ENCODE measurements around the gene TRPM2.
"Not testable (repeated sequence)": the region's sequence is repeated elsewhere in the genome, so short reads cannot be mapped to it uniquely, and the experiment has no call there.

TRPM2 gene

GRCh38 chr21:44375281-44375651 is 21.8 kb downstream of the TRPM2 start:
- DNase-seq (ENCODE audit: low spot score): no peak

DNA sequence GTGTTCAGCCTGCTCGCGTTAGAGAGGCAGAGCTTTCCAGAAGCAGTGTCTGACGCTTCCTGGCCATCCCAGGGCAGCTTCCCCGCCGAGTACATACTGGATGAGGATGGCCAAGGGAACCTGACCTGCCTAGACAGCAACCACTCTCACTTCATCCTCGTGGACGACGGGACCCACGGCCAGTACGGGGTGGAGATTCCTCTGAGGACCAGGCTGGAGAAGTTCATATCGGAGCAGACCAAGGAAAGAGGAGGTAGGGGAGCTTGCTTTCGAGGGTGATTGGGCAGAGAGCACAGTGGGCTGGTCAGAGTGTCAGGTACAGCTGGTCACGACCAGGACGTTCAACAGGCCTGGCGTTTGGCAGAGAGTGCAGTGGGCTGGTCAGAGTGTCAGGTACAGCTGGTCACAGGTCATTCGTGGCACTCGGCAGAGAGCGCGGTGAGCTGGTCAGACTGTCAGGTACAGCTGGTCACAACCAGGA is 22.4 kb downstream of the TRPM2 start:
- no peak for DNase-seq (ENCODE audit: low spot score)

GRCh38 chr21:44376606-44377005 is 23.2 kb downstream of the TRPM2 start:
- DNase-seq (ENCODE audit: low spot score): no peak

DNA sequence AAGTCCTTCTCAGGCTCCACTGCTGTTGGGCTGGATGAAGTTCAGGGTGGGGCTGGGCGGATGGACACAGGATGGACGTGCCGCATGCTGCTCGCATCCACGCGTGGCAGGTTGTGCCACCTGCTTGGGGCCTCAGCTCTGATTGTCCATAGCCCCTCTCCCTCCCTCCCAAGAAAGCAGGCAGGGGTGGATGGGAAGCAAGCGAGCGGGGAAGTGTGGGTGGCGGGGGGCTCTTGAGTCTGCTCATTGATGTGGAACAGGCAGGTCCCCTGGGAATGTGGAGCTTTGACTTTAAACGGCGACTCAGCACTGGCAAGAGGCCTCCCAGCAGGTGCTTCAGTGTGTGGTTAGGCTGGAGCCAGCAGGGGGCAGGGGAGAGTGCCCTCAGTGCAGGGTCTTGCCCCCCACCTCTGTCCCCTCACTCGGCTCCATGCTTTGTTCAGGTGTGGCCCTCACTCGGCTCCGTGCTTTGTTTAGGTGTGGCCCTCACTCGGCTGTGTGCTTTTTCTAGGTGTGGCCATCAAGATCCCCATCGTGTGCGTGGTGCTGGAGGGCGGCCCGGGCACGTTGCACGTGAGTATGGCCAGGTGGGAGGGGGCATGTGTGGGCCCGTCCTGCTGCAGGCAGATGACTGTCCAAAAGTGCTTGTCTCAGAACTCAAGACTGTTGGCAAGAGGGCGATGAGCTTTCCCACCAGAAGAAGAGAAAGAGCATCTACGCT is 23.9 kb downstream of the TRPM2 start:
- no peak for DNase-seq (ENCODE audit: low spot score)

DNA sequence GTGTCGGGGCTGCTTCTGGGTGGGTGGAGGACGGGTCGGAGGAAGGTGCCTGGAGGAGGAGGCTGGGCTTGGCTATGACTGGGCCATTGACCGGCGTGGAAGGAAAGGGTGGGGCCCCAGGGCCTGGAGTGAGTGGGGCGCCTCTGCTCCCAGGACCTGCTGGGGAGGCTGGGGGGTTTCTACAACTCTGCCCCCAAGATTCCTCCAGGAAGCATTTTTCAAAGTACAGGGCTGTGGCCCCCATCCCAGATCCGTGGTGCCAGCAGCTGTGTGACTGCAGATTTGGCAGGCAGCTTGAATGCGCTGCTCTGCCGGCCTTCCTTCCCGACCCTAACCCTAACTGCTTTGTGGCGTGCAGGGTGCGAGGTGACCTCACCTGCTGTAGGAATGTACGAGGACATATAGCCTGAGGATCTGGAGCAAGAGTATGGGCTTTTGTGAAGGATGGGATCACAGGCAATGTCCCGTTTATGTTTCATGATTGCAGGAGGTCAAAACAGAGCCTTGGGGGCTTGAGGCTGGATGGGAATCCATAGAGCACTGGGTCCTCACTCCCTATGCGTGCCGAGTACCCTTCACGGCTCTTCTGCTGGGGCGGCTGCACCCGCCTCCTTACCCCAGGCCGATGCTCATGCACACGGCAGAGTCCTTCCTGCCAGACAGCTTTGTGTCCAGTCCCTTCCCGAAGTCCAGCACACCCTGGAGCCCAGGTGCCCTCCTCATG is 24.7 kb downstream of the TRPM2 start:
- DNase-seq (ENCODE audit: low spot score): no peak

GRCh38 chr21:44378646-44379514 is 25.5 kb downstream of the TRPM2 start:
- no peak for DNase-seq (ENCODE audit: low spot score)

- DNase-seq (ENCODE audit: low spot score): no peak
Observed at GRCh38 chr21:44379515-44379848, 26.1 kb downstream of the TRPM2 start.

DNA sequence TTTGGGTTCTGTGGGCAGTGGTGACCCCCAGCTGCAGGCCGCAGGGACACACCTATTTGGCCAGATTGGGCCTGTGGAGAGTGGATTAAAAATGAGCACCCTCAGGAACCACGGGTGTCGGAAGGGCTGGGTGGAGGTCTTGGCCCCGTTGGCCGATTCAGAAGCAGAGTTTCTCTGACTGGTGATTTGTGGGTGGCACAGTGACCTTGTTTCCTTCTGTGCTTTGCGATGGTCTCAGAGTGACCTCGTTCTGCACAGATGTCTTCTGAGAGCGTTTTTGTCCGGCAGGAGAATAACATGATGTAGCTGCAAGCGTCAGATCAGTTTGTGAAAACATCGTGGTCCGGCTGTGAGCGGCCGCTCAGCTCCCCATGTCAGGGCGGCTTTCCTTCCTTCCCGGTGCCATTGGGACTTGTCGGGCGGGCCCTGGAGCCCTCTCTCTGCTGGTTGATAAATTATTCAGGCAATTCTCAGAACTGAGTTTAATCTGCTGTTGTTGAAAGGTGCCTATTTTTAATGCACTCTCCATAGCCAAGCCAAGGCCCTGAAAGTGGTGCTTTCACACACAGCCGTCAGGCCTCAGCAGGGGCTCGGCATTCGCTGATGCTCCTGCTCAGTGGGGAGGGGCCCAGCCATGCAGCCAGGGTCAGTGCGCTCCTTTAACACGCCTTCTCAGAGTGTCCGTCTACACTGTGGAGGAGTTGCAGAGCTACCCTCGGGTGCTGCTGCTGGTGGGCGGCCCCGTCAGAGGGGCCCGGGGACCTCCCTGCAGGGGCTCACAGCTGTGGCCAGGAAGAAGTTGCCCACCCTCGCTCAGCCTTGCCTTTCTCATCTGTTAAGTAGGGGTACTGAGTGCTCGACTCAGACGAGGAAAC is 26.8 kb downstream of the TRPM2 start:
- no peak for DNase-seq (ENCODE audit: low spot score)

DNA sequence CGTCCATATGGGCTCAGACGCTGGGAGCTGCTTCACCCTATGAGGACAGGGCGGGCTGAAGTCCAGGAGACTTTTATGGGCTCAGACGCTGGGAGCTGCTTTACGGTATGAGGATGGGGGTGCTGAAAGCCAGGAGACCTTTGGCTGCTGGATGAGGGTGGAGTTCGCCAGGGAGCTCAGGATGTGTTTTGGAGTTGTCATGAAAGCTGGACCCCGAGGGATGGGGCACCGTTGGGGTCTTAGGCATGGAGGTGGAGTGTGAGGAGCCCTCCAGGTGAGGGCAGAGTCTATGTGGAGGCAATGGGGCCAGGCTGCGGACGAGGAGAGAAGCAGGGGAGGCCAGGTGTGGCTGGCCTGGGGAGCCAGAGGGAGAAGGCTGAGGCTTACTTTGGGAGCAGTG is 27.5 kb downstream of the TRPM2 start:
- no peak for DNase-seq (ENCODE audit: low spot score)

- DNase-seq (ENCODE audit: low spot score): no peak
Observed at GRCh38 chr21:44381874-44382273, 28.5 kb downstream of the TRPM2 start.

GRCh38 chr21:44382536-44382935 is 29.1 kb downstream of the TRPM2 start:
- DNase-seq (ENCODE audit: low spot score): no peak

GRCh38 chr21:44383216-44383615 is 29.8 kb downstream of the TRPM2 start:
- no peak for DNase-seq (ENCODE audit: low spot score)

GRCh38 chr21:44384968-44385367 is 31.5 kb downstream of the TRPM2 start:
- DNase-seq (ENCODE audit: low spot score): no peak

- no peak for DNase-seq (ENCODE audit: low spot score)
Observed at GRCh38 chr21:44389335-44389734, 35.9 kb downstream of the TRPM2 start.

GRCh38 chr21:44390886-44391285 is 37.5 kb downstream of the TRPM2 start:
- no peak for DNase-seq (ENCODE audit: low spot score)

GRCh38 chr21:44391345-44392091 is 38.1 kb downstream of the TRPM2 start:
- DNase-seq (ENCODE audit: low spot score): no peak

- DNase-seq (ENCODE audit: low spot score): no peak
Observed at GRCh38 chr21:44392185-44392584, 38.8 kb downstream of the TRPM2 start.

GRCh38 chr21:44392916-44393315 is 39.5 kb downstream of the TRPM2 start:
- no peak for DNase-seq (ENCODE audit: low spot score)

DNA sequence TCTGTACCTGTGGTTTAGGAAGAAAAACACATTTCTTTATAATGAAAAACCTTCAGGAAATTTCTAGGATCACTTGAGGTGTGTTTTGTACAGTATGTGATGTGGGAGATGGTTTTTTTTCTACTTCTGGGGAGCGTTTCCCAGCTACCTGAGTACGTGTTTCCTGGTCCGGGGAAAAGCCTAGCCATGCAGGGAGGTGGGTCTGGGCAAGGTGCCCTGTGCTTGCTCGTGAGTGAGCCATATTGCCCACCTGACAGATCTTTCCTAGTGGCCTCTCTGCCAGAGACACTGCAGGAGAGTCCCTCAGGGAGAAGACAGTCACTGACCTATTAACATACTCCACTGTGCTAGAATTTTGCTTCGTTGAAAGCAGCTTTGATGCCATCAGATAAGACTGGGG is 41.3 kb downstream of the TRPM2 start:
- DNase-seq (ENCODE audit: low spot score): no peak

GRCh38 chr21:44395260-44395659 is 41.8 kb downstream of the TRPM2 start:
- DNase-seq (ENCODE audit: low spot score): no peak

DNA sequence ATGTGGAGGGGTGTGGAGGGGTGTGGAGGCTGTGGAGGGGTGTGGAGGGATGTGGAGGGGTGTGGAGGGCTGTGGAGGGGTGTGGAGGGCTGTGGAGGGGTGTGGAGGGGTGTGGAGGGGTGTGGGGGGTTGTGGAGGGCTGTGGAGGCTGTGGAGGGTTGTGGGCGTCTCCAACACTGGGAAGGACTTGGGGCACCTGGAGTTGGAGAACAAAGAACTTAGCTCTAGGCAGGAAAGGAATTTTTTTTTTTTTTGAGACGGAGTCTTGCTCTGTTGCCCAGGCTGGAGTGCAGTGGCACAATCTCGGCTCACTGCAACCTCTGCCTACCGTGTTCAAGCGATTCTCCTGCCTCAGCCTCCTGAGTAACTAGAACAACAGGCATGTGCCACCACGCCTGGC is 43.4 kb downstream of the TRPM2 start:
- DNase-seq (ENCODE audit: low spot score): not testable (repeated sequence)
